ENCODE measurements around the gene DPF3. TPM values are rescaled to one million over a fixed set of nuclear protein-coding genes. Genes with fewer than 3 reads are reported as not detected.

Gene DPF3
- total RNA-seq, 1 experiment from 2014 or later = not detected

DNA sequence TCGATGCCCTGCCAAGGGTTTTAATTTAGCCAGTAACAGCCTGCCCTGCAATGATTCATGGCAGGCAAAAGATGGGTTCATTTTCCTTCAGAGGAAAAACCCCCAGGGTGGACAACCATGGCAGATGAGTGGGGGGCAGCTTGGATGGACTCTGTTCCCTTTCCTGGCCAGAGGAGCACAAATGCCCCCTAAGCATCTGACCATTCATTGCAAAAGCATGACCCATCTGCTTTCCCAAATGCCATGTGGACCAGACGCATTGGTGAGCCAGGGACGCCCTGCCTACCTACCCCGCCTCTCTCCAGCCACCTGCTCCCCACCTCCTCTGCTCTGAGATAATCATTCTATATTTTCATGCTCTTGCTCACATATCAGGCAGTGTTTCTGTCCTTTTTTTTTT lies 281.9 kb downstream of the DPF3 start:
- POLR2A ChIA-PET (ENCODE audit: unreplicated experiment) = no interaction called here
- intact Hi-C loops (cut with micrococcal nuclease; ENCODE audit: unreplicated experiment) = no loop called here
- H3K4me1 ChIP-seq (replicated peaks; ENCODE audit: insufficient read depth) = no peaks in the 10 kb centered on the region
- TF ChIP-seq, protein P1, sequence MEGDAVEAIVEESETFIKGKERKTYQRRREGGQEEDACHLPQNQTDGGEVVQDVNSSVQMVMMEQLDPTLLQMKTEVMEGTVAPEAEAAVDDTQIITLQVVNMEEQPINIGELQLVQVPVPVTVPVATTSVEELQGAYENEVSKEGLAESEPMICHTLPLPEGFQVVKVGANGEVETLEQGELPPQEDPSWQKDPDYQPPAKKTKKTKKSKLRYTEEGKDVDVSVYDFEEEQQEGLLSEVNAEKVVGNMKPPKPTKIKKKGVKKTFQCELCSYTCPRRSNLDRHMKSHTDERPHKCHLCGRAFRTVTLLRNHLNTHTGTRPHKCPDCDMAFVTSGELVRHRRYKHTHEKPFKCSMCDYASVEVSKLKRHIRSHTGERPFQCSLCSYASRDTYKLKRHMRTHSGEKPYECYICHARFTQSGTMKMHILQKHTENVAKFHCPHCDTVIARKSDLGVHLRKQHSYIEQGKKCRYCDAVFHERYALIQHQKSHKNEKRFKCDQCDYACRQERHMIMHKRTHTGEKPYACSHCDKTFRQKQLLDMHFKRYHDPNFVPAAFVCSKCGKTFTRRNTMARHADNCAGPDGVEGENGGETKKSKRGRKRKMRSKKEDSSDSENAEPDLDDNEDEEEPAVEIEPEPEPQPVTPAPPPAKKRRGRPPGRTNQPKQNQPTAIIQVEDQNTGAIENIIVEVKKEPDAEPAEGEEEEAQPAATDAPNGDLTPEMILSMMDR (conservative IDR thresholded peaks at IDR 0.05) = no peak
- no peak for TF ChIP-seq EZH2 (IDR thresholded peaks at IDR 0.05; ENCODE audit: low read depth)
- no peaks in the 10 kb centered on the region for H3K9me3 ChIP-seq (ENCODE audit: insufficient read depth, low read depth)
- H3K36me3 ChIP-seq (ENCODE audit: low read depth) = no peaks in the 10 kb centered on the region
- CTCF ChIA-PET = no interaction called here
- no peak overlapping the region for H2AFZ ChIP-seq
- peaks cover 77% of the 10 kb centered on the region for H3K27me3 ChIP-seq (ENCODE audit: insufficient read depth, low read depth)
- H3K4me2 ChIP-seq = no peak overlapping the region
- H3K4me3 ChIP-seq = no peak overlapping the region
- no TSS peak for BruUV-seq (replicated peaks)
- no peaks in the 10 kb centered on the region for H3K9me2 ChIP-seq (ENCODE audit: insufficient read depth)
- no peaks in the 10 kb centered on the region for H3K79me2 ChIP-seq (ENCODE audit: low read depth)
- no peaks in the 10 kb centered on the region for H3F3A ChIP-seq (ENCODE audit: insufficient read depth, low read depth)
- H4K20me1 ChIP-seq (ENCODE audit: insufficient read depth) = no peaks in the 10 kb centered on the region
- no peak overlapping the region for H3K27ac ChIP-seq
- DNase-seq = no peak

DNA sequence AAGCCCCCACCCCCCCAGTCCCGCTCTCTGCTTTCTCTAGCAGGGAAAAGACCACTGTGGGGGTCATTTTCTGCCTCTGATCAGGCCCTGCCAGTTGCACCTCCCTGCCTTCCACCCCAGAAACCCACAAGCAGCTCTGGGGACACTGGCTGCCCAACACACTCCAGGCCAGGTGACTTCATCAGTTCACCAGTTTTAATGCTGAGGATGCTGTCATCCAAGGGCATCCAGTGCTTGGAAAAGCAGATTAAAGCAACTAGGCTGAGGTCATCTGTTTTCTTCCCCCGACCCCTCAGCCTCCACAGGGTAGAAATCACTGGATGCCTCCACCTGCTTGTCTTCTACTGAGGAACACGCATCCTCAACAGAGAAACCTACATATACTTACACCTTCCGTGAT lies 282.4 kb downstream of the DPF3 start:
- TF ChIP-seq, protein P1 (conservative IDR thresholded peaks at IDR 0.05) = no peak
- no peak for TF ChIP-seq EZH2 (IDR thresholded peaks at IDR 0.05; ENCODE audit: low read depth)
- Histone ChIP-seq H2AFZ (no peak overlapping the region), H3K9me3 (ENCODE audit: insufficient read depth, low read depth) (no peaks in the 10 kb centered on the region), H3F3A (ENCODE audit: insufficient read depth, low read depth) (no peaks in the 10 kb centered on the region), H3K79me2 (ENCODE audit: low read depth) (no peaks in the 10 kb centered on the region), H3K27me3 (ENCODE audit: insufficient read depth, low read depth) (peaks cover 77% of the 10 kb centered on the region), H3K4me3 (no peak overlapping the region), H3K4me1 (replicated peaks; ENCODE audit: insufficient read depth) (no peaks in the 10 kb centered on the region), H3K4me2 (no peak overlapping the region), H4K20me1 (ENCODE audit: insufficient read depth) (no peaks in the 10 kb centered on the region), H3K36me3 (ENCODE audit: low read depth) (no peaks in the 10 kb centered on the region), H3K9me2 (ENCODE audit: insufficient read depth) (no peaks in the 10 kb centered on the region), H3K27ac (no peak overlapping the region)
- no peak for DNase-seq
- POLR2A ChIA-PET (ENCODE audit: unreplicated experiment) = no interaction called here
- CTCF ChIA-PET = no interaction called here
- BruUV-seq (replicated peaks) = no TSS peak
- intact Hi-C loops (cut with micrococcal nuclease; ENCODE audit: unreplicated experiment) = no loop called here

DNA sequence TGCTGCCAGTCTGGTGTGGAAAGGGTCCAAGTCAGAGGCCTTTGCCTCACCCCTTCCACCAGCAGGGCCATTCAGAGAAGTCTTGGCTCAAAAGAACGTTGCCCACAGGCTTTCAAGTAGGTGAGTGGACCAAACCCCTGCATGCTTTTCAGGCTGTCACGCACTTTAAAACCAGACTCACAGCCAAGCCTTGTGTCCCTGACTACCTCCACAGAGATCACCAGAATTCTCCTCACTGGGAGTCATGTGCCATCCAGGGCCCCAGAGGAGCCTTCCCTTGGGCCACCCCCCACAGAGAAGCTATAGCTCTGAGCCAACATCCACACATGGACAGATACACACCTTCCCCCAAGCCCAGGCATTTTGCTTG lies 283.1 kb downstream of the DPF3 start:
- Histone ChIP-seq H3K27me3 (ENCODE audit: insufficient read depth, low read depth) (peaks cover 77% of the 10 kb centered on the region), H4K20me1 (ENCODE audit: insufficient read depth) (no peaks in the 10 kb centered on the region), H3K9me3 (ENCODE audit: insufficient read depth, low read depth) (no peaks in the 10 kb centered on the region), H3K36me3 (ENCODE audit: low read depth) (no peaks in the 10 kb centered on the region), H2AFZ (no peak overlapping the region), H3K79me2 (ENCODE audit: low read depth) (no peaks in the 10 kb centered on the region), H3F3A (ENCODE audit: insufficient read depth, low read depth) (no peaks in the 10 kb centered on the region), H3K4me2 (no peak overlapping the region), H3K27ac (no peak overlapping the region), H3K4me1 (replicated peaks; ENCODE audit: insufficient read depth) (no peaks in the 10 kb centered on the region), H3K4me3 (no peak overlapping the region), H3K9me2 (ENCODE audit: insufficient read depth) (no peaks in the 10 kb centered on the region)
- POLR2A ChIA-PET (ENCODE audit: unreplicated experiment) = no interaction called here
- no TSS peak for BruUV-seq (replicated peaks)
- TF ChIP-seq, protein P1 (conservative IDR thresholded peaks at IDR 0.05) = no peak
- TF ChIP-seq EZH2 (IDR thresholded peaks at IDR 0.05; ENCODE audit: low read depth) = no peak
- intact Hi-C loops (cut with micrococcal nuclease; ENCODE audit: unreplicated experiment) = no loop called here
- no peak for DNase-seq
- CTCF ChIA-PET = no interaction called here
